HTERT RPE-1 (cell line): ENCODE results near the gene MEF2C.

Experiments
- in situ Hi-C: fragments of 300-500 bp; cut with MboI; formaldehyde crosslinking; loops from 4 replicates; pipeline ENCODE4 v1.14.3; 2020; ENCODE audit warnings: low sequenced_read_pairs

Gene MEF2C

GRCh38 chr5:88769165-88769564 lies 113.8 kb downstream of the MEF2C start:
- in situ Hi-C loops: no loop called here

GRCh38 chr5:88768411-88768810 lies 114.6 kb downstream of the MEF2C start:
- in situ Hi-C loops: no loop called here

- in situ Hi-C loops: no loop called here
Observed at GRCh38 chr5:88765798-88766197, 117.2 kb downstream of the MEF2C start.

GRCh38 chr5:88765171-88765570 lies 117.8 kb downstream of the MEF2C start:
- in situ Hi-C loops: no loop called here

- in situ Hi-C loops: no loop called here
Observed at GRCh38 chr5:88761939-88762338, 121.0 kb downstream of the MEF2C start.

GRCh38 chr5:88761269-88761850 lies 121.6 kb downstream of the MEF2C start:
- in situ Hi-C loops: no loop called here

- in situ Hi-C loops: no loop called here
Observed at GRCh38 chr5:88760527-88760926, 122.5 kb downstream of the MEF2C start.

- in situ Hi-C loops: no loop called here
Observed at GRCh38 chr5:88758591-88758990, 124.4 kb downstream of the MEF2C start.

GRCh38 chr5:88758184-88758583 lies 124.8 kb downstream of the MEF2C start:
- in situ Hi-C loops: no loop called here

GRCh38 chr5:88756953-88757352 lies 126.0 kb downstream of the MEF2C start:
- in situ Hi-C loops: no loop called here

- in situ Hi-C loops: no loop called here
Observed at GRCh38 chr5:88748666-88749065, 134.3 kb downstream of the MEF2C start.

- in situ Hi-C loops: no loop called here
Observed at GRCh38 chr5:88746438-88746882, 136.5 kb downstream of the MEF2C start.

GRCh38 chr5:88745093-88745696 lies 137.8 kb downstream of the MEF2C start:
- in situ Hi-C loops: no loop called here

GRCh38 chr5:88743231-88743834 lies 139.7 kb downstream of the MEF2C start:
- in situ Hi-C loops: no loop called here

- in situ Hi-C loops: no loop called here
Observed at GRCh38 chr5:88741964-88742363, 141.0 kb downstream of the MEF2C start.

- in situ Hi-C loops: no loop called here
Observed at GRCh38 chr5:88740604-88741185, 142.3 kb downstream of the MEF2C start.

- in situ Hi-C loops: no loop called here
Observed at GRCh38 chr5:88736494-88736893, 146.5 kb downstream of the MEF2C start.

- in situ Hi-C loops: no loop called here
Observed at GRCh38 chr5:88734983-88735382, 148.0 kb downstream of the MEF2C start.

GRCh38 chr5:88734191-88734640 lies 148.8 kb downstream of the MEF2C start:
- in situ Hi-C loops: no loop called here

GRCh38 chr5:88732862-88733261 lies 150.1 kb downstream of the MEF2C start:
- in situ Hi-C loops: no loop called here

GRCh38 chr5:88732181-88732633 lies 150.8 kb downstream of the MEF2C start:
- in situ Hi-C loops: no loop called here

- in situ Hi-C loops: no loop called here
Observed at GRCh38 chr5:88729829-88730182, 153.2 kb downstream of the MEF2C start.
